ENCODE data around the gene TRIM49C. TPM values are rescaled to one million over a fixed set of nuclear protein-coding genes. Genes with fewer than 3 reads are reported as not detected.
"Not testable (repeated sequence)": the region's sequence is repeated elsewhere in the genome, so short reads cannot be mapped to it uniquely, and the experiment has no call there.

Gene TRIM49C, protein sequence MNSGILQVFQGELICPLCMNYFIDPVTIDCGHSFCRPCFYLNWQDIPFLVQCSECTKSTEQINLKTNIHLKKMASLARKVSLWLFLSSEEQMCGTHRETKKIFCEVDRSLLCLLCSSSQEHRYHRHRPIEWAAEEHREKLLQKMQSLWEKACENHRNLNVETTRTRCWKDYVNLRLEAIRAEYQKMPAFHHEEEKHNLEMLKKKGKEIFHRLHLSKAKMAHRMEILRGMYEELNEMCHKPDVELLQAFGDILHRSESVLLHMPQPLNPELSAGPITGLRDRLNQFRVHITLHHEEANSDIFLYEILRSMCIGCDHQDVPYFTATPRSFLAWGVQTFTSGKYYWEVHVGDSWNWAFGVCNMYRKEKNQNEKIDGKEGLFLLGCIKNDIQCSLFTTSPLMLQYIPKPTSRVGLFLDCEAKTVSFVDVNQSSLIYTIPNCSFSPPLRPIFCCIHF
- total RNA-seq (2014; rRNA removed; shearing (Covaris generic)) (not detected in 2 replicates), polyA plus RNA-seq (2016; fragmentation: Nextera tagmentation; extraction: Ambion mirVana) (not detected in 2 replicates)

- H3K9me2 ChIP-seq (ENCODE audit: insufficient read depth); H3F3A ChIP-seq (ENCODE audit: insufficient read depth); H3K9me3 ChIP-seq (ENCODE audit: low read depth); H3K27me3 ChIP-seq (replicated peaks; ENCODE audit: insufficient read depth); H3K4me3 ChIP-seq; H3K4me2 ChIP-seq (ENCODE audit: unreplicated experiment); H2AFZ ChIP-seq; H3K79me2 ChIP-seq (ENCODE audit: insufficient read depth); H3K9ac ChIP-seq; H3K4me1 ChIP-seq (ENCODE audit: insufficient read depth); in situ Hi-C loops (cut with MboI); H4K20me1 ChIP-seq (ENCODE audit: insufficient read depth); DNase-seq; H3K36me3 ChIP-seq (ENCODE audit: low read depth); H3K27ac ChIP-seq: not testable (repeated sequence)
- 18 to 22% methylated on average over 2 of the region's 2 CpGs for WGBS, 2 experiments (ENCODE audit: low coverage in 1 of 2, low lambda C conversion rate in 2 of 2, missing lambda C conversion rate in 2 of 2)
Measured at GRCh38 chr11:90030806-90031205, at the start of gene TRIM49C. TRIM49C (plus strand) TSS chr11:90031106; CDS start chr11:90035212, 4,106 bp downstream.

DNA sequence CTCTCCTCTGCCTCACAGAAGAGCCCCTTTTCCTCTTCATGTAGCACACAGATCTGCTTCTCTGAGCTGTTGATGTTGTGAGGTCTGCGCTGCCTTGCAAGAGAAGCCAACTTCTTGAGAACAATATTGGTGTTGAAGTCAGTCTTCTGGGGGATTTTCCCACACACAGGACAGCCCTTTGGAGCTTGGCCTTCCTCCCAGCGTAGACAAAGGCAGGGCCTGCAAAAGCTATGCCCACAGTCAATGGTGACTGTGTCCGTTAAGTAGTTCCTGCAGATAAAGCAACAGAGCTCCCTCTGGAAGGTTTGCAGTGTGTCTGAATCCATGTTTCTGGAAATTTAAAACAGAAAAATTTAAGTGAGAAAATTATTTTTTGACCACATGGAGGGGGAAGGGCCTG, 6.7 kb upstream of the TRIM49C start:
- H3K27me3 ChIP-seq (replicated peaks; ENCODE audit: insufficient read depth); H3K36me3 ChIP-seq (ENCODE audit: low read depth); H3K9ac ChIP-seq; H3K9me2 ChIP-seq (ENCODE audit: insufficient read depth); H3K4me2 ChIP-seq (ENCODE audit: unreplicated experiment); DNase-seq; in situ Hi-C loops (cut with MboI); H3F3A ChIP-seq (ENCODE audit: insufficient read depth); H3K79me2 ChIP-seq (ENCODE audit: insufficient read depth); H3K9me3 ChIP-seq (ENCODE audit: low read depth); H2AFZ ChIP-seq; H3K4me3 ChIP-seq; H3K27ac ChIP-seq; H3K4me1 ChIP-seq (ENCODE audit: insufficient read depth); H4K20me1 ChIP-seq (ENCODE audit: insufficient read depth): not testable (repeated sequence)
- 21 to 52% methylated on average over 2 to 3 of the region's 3 CpGs for WGBS, 2 experiments (ENCODE audit: low coverage in 1 of 2, low lambda C conversion rate in 2 of 2, missing lambda C conversion rate in 2 of 2)

- H3F3A ChIP-seq (ENCODE audit: insufficient read depth); in situ Hi-C loops (cut with MboI); H3K4me3 ChIP-seq; H3K79me2 ChIP-seq (ENCODE audit: insufficient read depth); H3K27me3 ChIP-seq (replicated peaks; ENCODE audit: insufficient read depth); H3K27ac ChIP-seq; H3K9ac ChIP-seq; H4K20me1 ChIP-seq (ENCODE audit: insufficient read depth); H3K4me1 ChIP-seq (ENCODE audit: insufficient read depth); H3K9me2 ChIP-seq (ENCODE audit: insufficient read depth); H3K36me3 ChIP-seq (ENCODE audit: low read depth); H3K9me3 ChIP-seq (ENCODE audit: low read depth); H2AFZ ChIP-seq; DNase-seq; H3K4me2 ChIP-seq (ENCODE audit: unreplicated experiment): not testable (repeated sequence)
- 49 to 67% methylated on average over 18 to 28 of the region's 41 CpGs for WGBS, 2 experiments (ENCODE audit: low coverage in 1 of 2, low lambda C conversion rate in 2 of 2, missing lambda C conversion rate in 2 of 2)
Measured at GRCh38 chr11:90051591-90052209, 20.8 kb downstream of the TRIM49C start.

GRCh38 chr11:90052311-90052710, 21.4 kb downstream of the TRIM49C start:
- H3K4me3 ChIP-seq; H4K20me1 ChIP-seq (ENCODE audit: insufficient read depth); H3F3A ChIP-seq (ENCODE audit: insufficient read depth); H3K4me1 ChIP-seq (ENCODE audit: insufficient read depth); DNase-seq; H3K9me2 ChIP-seq (ENCODE audit: insufficient read depth); H3K9ac ChIP-seq; H2AFZ ChIP-seq; H3K27me3 ChIP-seq (replicated peaks; ENCODE audit: insufficient read depth); H3K36me3 ChIP-seq (ENCODE audit: low read depth); in situ Hi-C loops (cut with MboI); H3K27ac ChIP-seq; H3K4me2 ChIP-seq (ENCODE audit: unreplicated experiment); H3K9me3 ChIP-seq (ENCODE audit: low read depth); H3K79me2 ChIP-seq (ENCODE audit: insufficient read depth): not testable (repeated sequence)
- 2 to 5% methylated on average over 4 to 15 of the region's 33 CpGs for WGBS, 2 experiments (ENCODE audit: low coverage in 1 of 2, low lambda C conversion rate in 2 of 2, missing lambda C conversion rate in 2 of 2)

- H4K20me1 ChIP-seq (ENCODE audit: insufficient read depth); H3K4me1 ChIP-seq (ENCODE audit: insufficient read depth); DNase-seq; H3K36me3 ChIP-seq (ENCODE audit: low read depth); H3K9ac ChIP-seq; H2AFZ ChIP-seq; H3K4me3 ChIP-seq; H3K79me2 ChIP-seq (ENCODE audit: insufficient read depth); H3K27ac ChIP-seq; H3F3A ChIP-seq (ENCODE audit: insufficient read depth); H3K4me2 ChIP-seq (ENCODE audit: unreplicated experiment); H3K9me2 ChIP-seq (ENCODE audit: insufficient read depth); H3K9me3 ChIP-seq (ENCODE audit: low read depth); in situ Hi-C loops (cut with MboI); H3K27me3 ChIP-seq (replicated peaks; ENCODE audit: insufficient read depth): not testable (repeated sequence)
- 9 to 14% methylated on average over 16 to 19 of the region's 28 CpGs for WGBS, 2 experiments (ENCODE audit: low coverage in 1 of 2, low lambda C conversion rate in 2 of 2, missing lambda C conversion rate in 2 of 2)
Measured at GRCh38 chr11:90053545-90053944, 22.6 kb downstream of the TRIM49C start.

GRCh38 chr11:90085650-90086049, 54.7 kb downstream of the TRIM49C start, which contains the start of gene UBTFL1:
UBTFL1 (plus strand) TSS chr11:90085950; CDS start chr11:90085950, 0 bp downstream.
- H3K79me2 ChIP-seq (ENCODE audit: insufficient read depth); H3K27ac ChIP-seq; H3K9me3 ChIP-seq (ENCODE audit: low read depth); H2AFZ ChIP-seq; H3K9ac ChIP-seq; H3K36me3 ChIP-seq (ENCODE audit: low read depth); H3K27me3 ChIP-seq (replicated peaks; ENCODE audit: insufficient read depth); DNase-seq; H3K9me2 ChIP-seq (ENCODE audit: insufficient read depth); H3F3A ChIP-seq (ENCODE audit: insufficient read depth); H3K4me3 ChIP-seq; in situ Hi-C loops (cut with MboI); H3K4me1 ChIP-seq (ENCODE audit: insufficient read depth); H4K20me1 ChIP-seq (ENCODE audit: insufficient read depth); H3K4me2 ChIP-seq (ENCODE audit: unreplicated experiment): not testable (repeated sequence)
- WGBS, 2 experiments (ENCODE audit: low coverage in 1 of 2, low lambda C conversion rate in 2 of 2, missing lambda C conversion rate in 2 of 2) = 17 to 28% methylated on average over 3 of the region's 3 CpGs

- in situ Hi-C loops (cut with MboI); H3K9me2 ChIP-seq (ENCODE audit: insufficient read depth); H2AFZ ChIP-seq; DNase-seq; H3K79me2 ChIP-seq (ENCODE audit: insufficient read depth); H3K27me3 ChIP-seq (replicated peaks; ENCODE audit: insufficient read depth); H3K9me3 ChIP-seq (ENCODE audit: low read depth); H4K20me1 ChIP-seq (ENCODE audit: insufficient read depth); H3K4me3 ChIP-seq; H3K4me1 ChIP-seq (ENCODE audit: insufficient read depth); H3K36me3 ChIP-seq (ENCODE audit: low read depth); H3K4me2 ChIP-seq (ENCODE audit: unreplicated experiment); H3K27ac ChIP-seq; H3F3A ChIP-seq (ENCODE audit: insufficient read depth); H3K9ac ChIP-seq: not testable (repeated sequence)
- WGBS, 2 experiments (ENCODE audit: low coverage in 1 of 2, low lambda C conversion rate in 2 of 2, missing lambda C conversion rate in 2 of 2) = 3 to 9% methylated on average over 2 of the region's 2 CpGs
Measured at GRCh38 chr11:90088731-90089130, 57.8 kb downstream of the TRIM49C start.

Measured in GM23248 (cell line).